ENCODE data around the gene NR3C1.

GRCh38 chr5:143277536-143277935, 126.0 kb downstream of the NR3C1 start:
- TF ChIP-seq POLR2AphosphoS5 (IDR thresholded peaks at IDR 0.05; ENCODE audit: low read depth, low read length) (no peak), POLR2A (IDR thresholded peaks at IDR 0.05; ENCODE audit: low read depth, low read length) (no peak), TAF1 (IDR thresholded peaks at IDR 0.05; ENCODE audit: low read depth, low read length) (no peak)

Data from GM12891 (cell line).